Measurements from ENCODE around the gene FARP2. TPM values are rescaled to one million over a fixed set of nuclear protein-coding genes. Genes with fewer than 3 reads are reported as not detected.

The FARP2 gene
- total and polyA plus RNA-seq, 2 of the 13 experiments (the other 11 are each of a cell fraction or from before 2014, with no cell fraction given), result 28.0 to 45.4 TPM

GRCh38 chr2:241390301-241391206 is 34.5 kb downstream of the FARP2 start (continued):
- TF ChIP-seq, protein P1, sequence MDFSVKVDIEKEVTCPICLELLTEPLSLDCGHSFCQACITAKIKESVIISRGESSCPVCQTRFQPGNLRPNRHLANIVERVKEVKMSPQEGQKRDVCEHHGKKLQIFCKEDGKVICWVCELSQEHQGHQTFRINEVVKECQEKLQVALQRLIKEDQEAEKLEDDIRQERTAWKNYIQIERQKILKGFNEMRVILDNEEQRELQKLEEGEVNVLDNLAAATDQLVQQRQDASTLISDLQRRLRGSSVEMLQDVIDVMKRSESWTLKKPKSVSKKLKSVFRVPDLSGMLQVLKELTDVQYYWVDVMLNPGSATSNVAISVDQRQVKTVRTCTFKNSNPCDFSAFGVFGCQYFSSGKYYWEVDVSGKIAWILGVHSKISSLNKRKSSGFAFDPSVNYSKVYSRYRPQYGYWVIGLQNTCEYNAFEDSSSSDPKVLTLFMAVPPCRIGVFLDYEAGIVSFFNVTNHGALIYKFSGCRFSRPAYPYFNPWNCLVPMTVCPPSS (IDR thresholded peaks at IDR 0.05), result no peak
- TF ChIP-seq ZNF510 (CRISPR knock-in tag; IDR thresholded peaks at IDR 0.05; ENCODE audit: low read depth), result no peak
- TF ChIP-seq, protein P2, sequence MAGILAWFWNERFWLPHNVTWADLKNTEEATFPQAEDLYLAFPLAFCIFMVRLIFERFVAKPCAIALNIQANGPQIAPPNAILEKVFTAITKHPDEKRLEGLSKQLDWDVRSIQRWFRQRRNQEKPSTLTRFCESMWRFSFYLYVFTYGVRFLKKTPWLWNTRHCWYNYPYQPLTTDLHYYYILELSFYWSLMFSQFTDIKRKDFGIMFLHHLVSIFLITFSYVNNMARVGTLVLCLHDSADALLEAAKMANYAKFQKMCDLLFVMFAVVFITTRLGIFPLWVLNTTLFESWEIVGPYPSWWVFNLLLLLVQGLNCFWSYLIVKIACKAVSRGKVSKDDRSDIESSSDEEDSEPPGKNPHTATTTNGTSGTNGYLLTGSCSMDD (CRISPR knock-in tag; IDR thresholded peaks at IDR 0.05), result no peak
- TF ChIP-seq SNAI1 (CRISPR knock-in tag; IDR thresholded peaks at IDR 0.05; ENCODE audit: borderline replicate concordance), result no peak
- no peak for TF ChIP-seq ZNF124 (CRISPR knock-in tag; IDR thresholded peaks at IDR 0.05)

DNA sequence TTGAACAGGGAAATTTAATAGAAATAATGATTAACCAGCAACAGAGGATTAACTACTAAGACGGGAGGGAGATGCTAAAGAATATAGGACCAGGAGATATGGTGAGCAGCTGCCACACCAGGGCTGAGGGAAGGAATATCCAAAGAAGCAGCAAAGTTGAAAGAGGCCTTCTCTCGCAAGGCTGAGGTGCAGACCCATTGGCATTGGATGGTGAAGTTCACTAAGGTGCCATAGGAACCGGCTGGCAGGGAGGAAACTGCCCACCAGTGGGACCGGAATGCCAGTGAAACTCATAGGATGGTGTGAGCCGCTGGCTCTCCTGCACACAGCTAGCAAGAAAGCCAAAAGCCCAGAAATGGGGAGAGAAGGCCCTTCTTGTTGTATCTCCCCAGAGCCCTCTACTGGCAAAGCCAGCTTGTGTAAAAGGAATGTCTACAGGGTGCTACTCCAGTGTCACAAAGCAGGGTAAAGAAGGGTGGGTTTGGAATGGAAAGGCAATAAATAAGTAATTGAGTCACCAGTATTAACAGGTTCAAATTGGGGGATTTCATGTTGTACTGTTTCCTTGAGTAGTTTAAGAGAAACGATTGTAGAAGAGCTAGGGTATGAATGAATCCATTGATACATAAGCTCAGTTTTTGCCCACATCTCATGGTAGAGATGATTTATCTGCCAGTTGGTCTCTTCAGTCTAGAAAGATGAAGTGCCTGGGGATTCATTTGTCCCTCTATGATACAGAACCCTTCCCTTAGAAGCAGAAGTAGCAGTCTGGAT is 36.0 kb downstream of the FARP2 start:
- peak; percentile 78 for FAIRE-seq
- Histone ChIP-seq H3K4me2 (ENCODE audit: low read depth, low read length) (no peak overlapping the region), H4K20me1 (ENCODE audit: insufficient read depth, low read length) (no peaks in the 10 kb centered on the region; the same call in 1 of the 2 replicates), H3K9me3 (ENCODE audit: low read length) (no peaks in the 10 kb centered on the region), H3K27me3 (ENCODE audit: control insufficient read depth in 1 of 2, insufficient read depth in 2 of 2, low read length in 2 of 2) (no peaks in the 10 kb centered on the region), H3K4me3 (replicated peaks in 1 of 3; ENCODE audit: insufficient read depth in 1 of 3, low read depth in 2 of 3, low read length in 3 of 3) (no peak overlapping the region), H3K36me3 (replicated peaks in 1 of 2; ENCODE audit: control insufficient read depth in 1 of 2, insufficient read depth in 2 of 2, low read length in 2 of 2) (peaks cover 9 to 20% of the 10 kb centered on the region in 2 experiments; a peak in 4 of 5 replicates), H2AFZ (ENCODE audit: low read length) (no peak overlapping the region), H3K9ac (ENCODE audit: insufficient read depth, low read depth, low read length) (no peak overlapping the region), H3K79me2 (ENCODE audit: insufficient read depth, low read length) (peaks cover 4% of the 10 kb centered on the region), H3K27ac (ENCODE audit: extremely low read length, insufficient read depth, low read length) (no peak overlapping the region), H3K4me1 (ENCODE audit: insufficient read depth, low read length) (no peaks in the 10 kb centered on the region)
- intact Hi-C loops (cut with micrococcal nuclease; ENCODE audit: unreplicated experiment), result loop anchor here (2.0 kb wide), 1 partner anchor 33 kb away; no protein-coding TSS in a partner anchor
- in situ Hi-C loops (cut with HindIII; ENCODE audit: extremely low pct_ligation_motif_present, low pct_unique_long_range_greater_than_20kb), result no loop called here
- POLR2A ChIA-PET, result interaction anchor here (1.0 to 1.9 kb wide), 3 partner anchors 33 to 78 kb away, joined by 3 to 6 read pairs (median 5); partner anchors contain the start of gene FARP2
- peak; percentile 73 for DNase-seq (ENCODE audit: low spot score)
- ATAC-seq, result peak; percentile 99
- BruUV-seq (replicated peaks), result no TSS peak
- CTCF ChIA-PET (ENCODE audit: low intra/inter-chr PET ratio, low total read pairs), result interaction anchor here (1.2 kb wide), 1 partner anchor 33 kb away, joined by 3 read pairs; no protein-coding TSS in a partner anchor
- 76% methylated on average over 6 of the region's 6 CpGs for WGBS (ENCODE audit: low lambda C conversion rate)
- TF ChIP-seq XRCC5 (optimal IDR thresholded peaks at IDR 0.05; ENCODE audit: low read length), result peak; percentile 80
- TF ChIP-seq ELF3 (CRISPR knock-in tag; IDR thresholded peaks at IDR 0.05), result no peak
- no peak for TF ChIP-seq ZNF839 (CRISPR knock-in tag; IDR thresholded peaks at IDR 0.05; ENCODE audit: borderline replicate concordance)
- TF ChIP-seq ZFX (CRISPR knock-in tag; IDR thresholded peaks at IDR 0.05; ENCODE audit: low read depth), result peak; percentile 42
- TF ChIP-seq RAD21 (CRISPR knock-in tag; IDR thresholded peaks at IDR 0.05), result peak; percentile 64
- TF ChIP-seq, protein P3, sequence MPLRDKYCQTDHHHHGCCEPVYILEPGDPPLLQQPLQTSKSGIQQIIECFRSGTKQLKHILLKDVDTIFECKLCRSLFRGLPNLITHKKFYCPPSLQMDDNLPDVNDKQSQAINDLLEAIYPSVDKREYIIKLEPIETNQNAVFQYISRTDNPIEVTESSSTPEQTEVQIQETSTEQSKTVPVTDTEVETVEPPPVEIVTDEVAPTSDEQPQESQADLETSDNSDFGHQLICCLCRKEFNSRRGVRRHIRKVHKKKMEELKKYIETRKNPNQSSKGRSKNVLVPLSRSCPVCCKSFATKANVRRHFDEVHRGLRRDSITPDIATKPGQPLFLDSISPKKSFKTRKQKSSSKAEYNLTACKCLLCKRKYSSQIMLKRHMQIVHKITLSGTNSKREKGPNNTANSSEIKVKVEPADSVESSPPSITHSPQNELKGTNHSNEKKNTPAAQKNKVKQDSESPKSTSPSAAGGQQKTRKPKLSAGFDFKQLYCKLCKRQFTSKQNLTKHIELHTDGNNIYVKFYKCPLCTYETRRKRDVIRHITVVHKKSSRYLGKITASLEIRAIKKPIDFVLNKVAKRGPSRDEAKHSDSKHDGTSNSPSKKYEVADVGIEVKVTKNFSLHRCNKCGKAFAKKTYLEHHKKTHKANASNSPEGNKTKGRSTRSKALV (CRISPR knock-in tag; IDR thresholded peaks at IDR 0.05), result 0 out of 2 replicates have a peak, but pooled peaks have one; percentile 34
- TF ChIP-seq ZNF510 (CRISPR knock-in tag; IDR thresholded peaks at IDR 0.05; ENCODE audit: low read depth), result 0 out of 2 replicates have a peak, but pooled peaks have one; percentile 36
- TF ChIP-seq ATRX (CRISPR knock-in tag; IDR thresholded peaks at IDR 0.05; ENCODE audit: borderline replicate concordance), result no peak
- TF ChIP-seq SP5 (CRISPR knock-in tag; IDR thresholded peaks at IDR 0.05; ENCODE audit: borderline replicate concordance, low read depth), result no peak
- TF ChIP-seq ZNF782 (CRISPR knock-in tag; IDR thresholded peaks at IDR 0.05; ENCODE audit: borderline replicate concordance), result 0 out of 2 replicates have a peak, but pooled peaks have one; percentile 19
- TF ChIP-seq ZNF766 (CRISPR knock-in tag; IDR thresholded peaks at IDR 0.05; ENCODE audit: borderline replicate concordance), result no peak
- no peak for TF ChIP-seq ZNF740 (CRISPR knock-in tag; IDR thresholded peaks at IDR 0.05)

Data from HepG2 (cell line).